ENCODE data around the gene CLEC16A. TPM values are rescaled to one million over a fixed set of nuclear protein-coding genes. Genes with fewer than 3 reads are reported as not detected.
"Not testable (repeated sequence)": the region's sequence is repeated elsewhere in the genome, so short reads cannot be mapped to it uniquely, and the experiment has no call there.

CLEC16A gene
- total RNA-seq, 2 donors from 2014 or later, result 31.1 to 32.0 TPM

- H3K9me3 ChIP-seq (ENCODE audit: control insufficient read depth, low read length, poor library complexity, severe bottlenecking), result no peaks in the 10 kb centered on the region
- peaks cover 24% of the 10 kb centered on the region for H3K4me1 Mint-ChIP-seq
- H3K36me3 Mint-ChIP-seq (ENCODE audit: low read depth), result no peaks in the 10 kb centered on the region
- no peaks in the 10 kb centered on the region for H3K27me3 Mint-ChIP-seq
- DNase-seq (no peak), ATAC-seq (no peak)
- peak overlapping the region; percentile 39 for H3K27ac Mint-ChIP-seq
- no peak overlapping the region for H3K4me3 Mint-ChIP-seq
Measured at GRCh38 chr16:10954903-10955302, 10.5 kb downstream of the CLEC16A start.

GRCh38 chr16:10957771-10958482, 13.6 kb downstream of the CLEC16A start:
- Mint-ChIP-seq H3K27ac (peak overlapping the region; percentile 90), H3K4me3 (peak overlapping the region; percentile 36), H3K27me3 (no peaks in the 10 kb centered on the region), H3K4me1 (peaks cover 24% of the 10 kb centered on the region), H3K36me3 (ENCODE audit: low read depth) (peaks cover 3% of the 10 kb centered on the region)
- no peak for DNase-seq
- ATAC-seq, result peak; percentile 68
- no peaks in the 10 kb centered on the region for H3K9me3 ChIP-seq (ENCODE audit: control insufficient read depth, low read length, poor library complexity, severe bottlenecking)

- peak overlapping the region; percentile 90 for H3K27ac Mint-ChIP-seq
- H3K9me3 ChIP-seq (ENCODE audit: control insufficient read depth, low read length, poor library complexity, severe bottlenecking), result no peaks in the 10 kb centered on the region
- ATAC-seq, result no peak
- H3K36me3 Mint-ChIP-seq (ENCODE audit: low read depth), result peaks cover 3% of the 10 kb centered on the region
- H3K27me3 Mint-ChIP-seq, result no peaks in the 10 kb centered on the region
- no peak for DNase-seq
- H3K4me1 Mint-ChIP-seq, result peaks cover 24% of the 10 kb centered on the region
- no peak overlapping the region for H3K4me3 Mint-ChIP-seq
Measured at GRCh38 chr16:10959161-10959560, 14.8 kb downstream of the CLEC16A start.

- H3K27ac Mint-ChIP-seq, result peak overlapping the region; percentile 82
- H3K4me3 Mint-ChIP-seq, result no peak overlapping the region
- H3K9me3 ChIP-seq (ENCODE audit: control insufficient read depth, low read length, poor library complexity, severe bottlenecking), result no peaks in the 10 kb centered on the region
- peaks cover 3% of the 10 kb centered on the region for H3K36me3 Mint-ChIP-seq (ENCODE audit: low read depth)
- ATAC-seq (no peak), DNase-seq (no peak)
- H3K27me3 Mint-ChIP-seq, result no peaks in the 10 kb centered on the region
- peaks cover 30% of the 10 kb centered on the region for H3K4me1 Mint-ChIP-seq
Measured at GRCh38 chr16:10961231-10961630, 16.9 kb downstream of the CLEC16A start.

GRCh38 chr16:10964039-10964890, 19.9 kb downstream of the CLEC16A start:
- H3K27me3 Mint-ChIP-seq, result no peaks in the 10 kb centered on the region
- H3K4me1 Mint-ChIP-seq, result peaks cover 24% of the 10 kb centered on the region
- H3K36me3 Mint-ChIP-seq (ENCODE audit: low read depth), result peaks cover 3% of the 10 kb centered on the region
- peak overlapping the region; percentile 80 for H3K4me3 Mint-ChIP-seq
- H3K27ac Mint-ChIP-seq, result peak overlapping the region; percentile 97
- ATAC-seq (peak; percentile 52), DNase-seq (peak; percentile 73 to 78 (median 75))
- no peaks in the 10 kb centered on the region for H3K9me3 ChIP-seq (ENCODE audit: control insufficient read depth, low read length, poor library complexity, severe bottlenecking)

- DNase-seq, result peak; percentile 28 to 60 (median 34)
- peak overlapping the region; percentile 97 for H3K27ac Mint-ChIP-seq
- H3K9me3 ChIP-seq (ENCODE audit: control insufficient read depth, low read length, poor library complexity, severe bottlenecking), result no peaks in the 10 kb centered on the region
- H3K27me3 Mint-ChIP-seq, result no peaks in the 10 kb centered on the region
- H3K4me1 Mint-ChIP-seq, result peaks cover 24% of the 10 kb centered on the region
- peak overlapping the region; percentile 67 for H3K4me3 Mint-ChIP-seq
- peak; percentile 92 for ATAC-seq
- peaks cover 3% of the 10 kb centered on the region for H3K36me3 Mint-ChIP-seq (ENCODE audit: low read depth)
Measured at GRCh38 chr16:10964891-10965326, 20.5 kb downstream of the CLEC16A start.

- peak overlapping the region; percentile 97 for H3K27ac Mint-ChIP-seq
- DNase-seq, result peak in 1 of 3 donors; percentile 16
- H3K4me1 Mint-ChIP-seq, result peaks cover 24% of the 10 kb centered on the region
- ATAC-seq, result peak; percentile 45
- H3K4me3 Mint-ChIP-seq, result peak overlapping the region; percentile 67
- H3K36me3 Mint-ChIP-seq (ENCODE audit: low read depth), result no peaks in the 10 kb centered on the region
- H3K27me3 Mint-ChIP-seq, result no peaks in the 10 kb centered on the region
- H3K9me3 ChIP-seq (ENCODE audit: control insufficient read depth, low read length, poor library complexity, severe bottlenecking), result no peaks in the 10 kb centered on the region
Measured at GRCh38 chr16:10965440-10966061, 21.2 kb downstream of the CLEC16A start.

- H3K4me3 Mint-ChIP-seq, result peak overlapping the region; percentile 39
- peaks cover 28% of the 10 kb centered on the region for H3K4me1 Mint-ChIP-seq
- no peaks in the 10 kb centered on the region for H3K36me3 Mint-ChIP-seq (ENCODE audit: low read depth)
- ATAC-seq, result no peak
- no peaks in the 10 kb centered on the region for H3K27me3 Mint-ChIP-seq
- no peaks in the 10 kb centered on the region for H3K9me3 ChIP-seq (ENCODE audit: control insufficient read depth, low read length, poor library complexity, severe bottlenecking)
- H3K27ac Mint-ChIP-seq, result peak overlapping the region; percentile 97
- DNase-seq, result no peak
Measured at GRCh38 chr16:10966129-10966528, 21.8 kb downstream of the CLEC16A start.

GRCh38 chr16:10966559-10966958, 22.2 kb downstream of the CLEC16A start:
- Mint-ChIP-seq H3K27ac (peak overlapping the region; percentile 97), H3K4me1 (peaks cover 28% of the 10 kb centered on the region), H3K4me3 (peak overlapping the region; percentile 39)
- not testable (repeated sequence) for H3K36me3 Mint-ChIP-seq (ENCODE audit: low read depth); H3K9me3 ChIP-seq (ENCODE audit: control insufficient read depth, low read length, poor library complexity, severe bottlenecking); DNase-seq; ATAC-seq; H3K27me3 Mint-ChIP-seq

GRCh38 chr16:10967986-10968385, 23.6 kb downstream of the CLEC16A start:
- no peaks in the 10 kb centered on the region for H3K27me3 Mint-ChIP-seq
- H3K36me3 Mint-ChIP-seq (ENCODE audit: low read depth), result no peaks in the 10 kb centered on the region
- DNase-seq (no peak), ATAC-seq (no peak)
- no peak overlapping the region for H3K27ac Mint-ChIP-seq
- peaks cover 36% of the 10 kb centered on the region for H3K4me1 Mint-ChIP-seq
- no peaks in the 10 kb centered on the region for H3K9me3 ChIP-seq (ENCODE audit: control insufficient read depth, low read length, poor library complexity, severe bottlenecking)
- H3K4me3 Mint-ChIP-seq, result no peak overlapping the region

- Mint-ChIP-seq H3K4me1 (peaks cover 39% of the 10 kb centered on the region), H3K36me3 (ENCODE audit: low read depth) (no peaks in the 10 kb centered on the region), H3K27ac (no peak overlapping the region), H3K4me3 (no peak overlapping the region), H3K27me3 (no peaks in the 10 kb centered on the region)
- DNase-seq (no peak), ATAC-seq (no peak)
- no peaks in the 10 kb centered on the region for H3K9me3 ChIP-seq (ENCODE audit: control insufficient read depth, low read length, poor library complexity, severe bottlenecking)
Measured at GRCh38 chr16:10968498-10968897, 24.1 kb downstream of the CLEC16A start.

GRCh38 chr16:10969615-10970014, 25.3 kb downstream of the CLEC16A start:
- no peaks in the 10 kb centered on the region for H3K27me3 Mint-ChIP-seq
- H3K27ac Mint-ChIP-seq, result no peak overlapping the region
- peaks cover 32% of the 10 kb centered on the region for H3K4me1 Mint-ChIP-seq
- H3K9me3 ChIP-seq (ENCODE audit: control insufficient read depth, low read length, poor library complexity, severe bottlenecking), result no peaks in the 10 kb centered on the region
- no peak for ATAC-seq
- peaks cover under 1% of the 10 kb centered on the region for H3K36me3 Mint-ChIP-seq (ENCODE audit: low read depth)
- no peak for DNase-seq
- H3K4me3 Mint-ChIP-seq, result no peak overlapping the region

- H3K36me3 Mint-ChIP-seq (ENCODE audit: low read depth), result peaks cover 3% of the 10 kb centered on the region
- H3K27ac Mint-ChIP-seq, result no peak overlapping the region
- H3K4me1 Mint-ChIP-seq, result peaks cover 28% of the 10 kb centered on the region
- DNase-seq (no peak), ATAC-seq (no peak)
- no peaks in the 10 kb centered on the region for H3K27me3 Mint-ChIP-seq
- no peak overlapping the region for H3K4me3 Mint-ChIP-seq
- no peaks in the 10 kb centered on the region for H3K9me3 ChIP-seq (ENCODE audit: control insufficient read depth, low read length, poor library complexity, severe bottlenecking)
Measured at GRCh38 chr16:10970065-10970464, 25.7 kb downstream of the CLEC16A start.

All from T-helper 17 cell (primary cell).